ENCODE measurements around the gene TBC1D10A. TPM values are rescaled to one million over a fixed set of nuclear protein-coding genes. Genes with fewer than 3 reads are reported as not detected.

TBC1D10A gene
- total RNA-seq, 1 experiment from 2014 or later = 4.0 TPM

DNA sequence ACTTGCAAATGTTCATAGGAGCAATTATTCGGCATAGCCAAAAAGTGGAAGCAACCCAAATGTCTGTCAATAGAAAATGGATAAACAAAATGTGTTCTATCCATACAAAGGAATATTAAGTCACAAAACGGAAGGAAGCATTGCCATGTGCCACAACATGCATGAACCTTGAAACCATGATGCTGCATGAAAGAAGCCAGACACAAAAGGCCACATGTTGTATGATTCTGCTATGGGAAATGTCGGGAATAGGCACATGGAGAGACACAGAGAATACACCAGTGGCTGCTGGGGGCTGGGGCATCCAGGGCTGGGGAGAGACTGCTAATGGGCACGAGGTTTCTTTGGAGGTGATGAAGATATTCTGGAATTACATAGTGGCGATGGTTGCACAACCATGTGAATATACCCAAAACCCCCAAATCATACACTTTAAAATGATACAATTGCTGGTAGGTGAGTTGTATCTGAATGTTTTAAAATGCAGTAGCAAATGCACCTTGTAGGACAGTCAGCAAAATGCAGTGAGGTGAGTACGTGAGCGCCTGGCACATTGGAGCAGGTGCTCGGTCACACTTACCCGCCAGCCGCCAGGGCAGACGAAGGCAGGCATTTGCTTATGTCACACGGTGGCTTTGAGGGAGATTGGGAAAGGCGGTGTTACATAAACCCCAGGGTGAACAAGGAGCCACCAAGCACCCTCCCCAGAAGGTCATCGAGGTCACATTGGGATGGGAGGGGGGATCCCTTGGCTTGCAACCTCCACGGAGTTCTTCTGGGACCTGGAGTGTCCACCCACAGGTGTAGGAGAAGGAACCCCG lies 53.8 kb downstream of the TBC1D10A start:
- no peak for DNase-seq (ENCODE audit: extremely low read depth, low read depth)

GRCh38 chr22:30270832-30271231 lies 55.9 kb downstream of the TBC1D10A start:
- DNase-seq (ENCODE audit: extremely low read depth, low read depth) = no peak

DNA sequence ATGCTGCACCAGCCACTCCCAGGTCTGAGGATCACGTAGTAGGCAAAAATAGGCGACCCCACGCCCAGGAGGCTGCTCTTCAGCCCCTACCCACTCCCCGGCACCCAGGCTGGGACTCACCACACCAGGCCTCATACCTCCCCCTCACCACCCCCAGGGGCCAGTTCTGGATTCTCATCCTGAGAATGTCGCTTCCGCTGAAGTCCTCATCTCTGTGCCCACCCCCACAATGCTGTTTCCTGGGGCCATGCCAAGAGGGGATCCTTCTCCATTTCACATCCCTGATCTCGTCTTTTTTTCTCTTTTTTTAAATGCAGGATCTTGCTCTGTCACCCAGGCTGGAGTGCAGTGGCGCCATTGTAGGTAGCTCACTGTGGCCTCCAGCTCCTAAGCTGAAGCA lies 58.4 kb downstream of the TBC1D10A start:
- no peak for DNase-seq (ENCODE audit: extremely low read depth, low read depth)

DNA sequence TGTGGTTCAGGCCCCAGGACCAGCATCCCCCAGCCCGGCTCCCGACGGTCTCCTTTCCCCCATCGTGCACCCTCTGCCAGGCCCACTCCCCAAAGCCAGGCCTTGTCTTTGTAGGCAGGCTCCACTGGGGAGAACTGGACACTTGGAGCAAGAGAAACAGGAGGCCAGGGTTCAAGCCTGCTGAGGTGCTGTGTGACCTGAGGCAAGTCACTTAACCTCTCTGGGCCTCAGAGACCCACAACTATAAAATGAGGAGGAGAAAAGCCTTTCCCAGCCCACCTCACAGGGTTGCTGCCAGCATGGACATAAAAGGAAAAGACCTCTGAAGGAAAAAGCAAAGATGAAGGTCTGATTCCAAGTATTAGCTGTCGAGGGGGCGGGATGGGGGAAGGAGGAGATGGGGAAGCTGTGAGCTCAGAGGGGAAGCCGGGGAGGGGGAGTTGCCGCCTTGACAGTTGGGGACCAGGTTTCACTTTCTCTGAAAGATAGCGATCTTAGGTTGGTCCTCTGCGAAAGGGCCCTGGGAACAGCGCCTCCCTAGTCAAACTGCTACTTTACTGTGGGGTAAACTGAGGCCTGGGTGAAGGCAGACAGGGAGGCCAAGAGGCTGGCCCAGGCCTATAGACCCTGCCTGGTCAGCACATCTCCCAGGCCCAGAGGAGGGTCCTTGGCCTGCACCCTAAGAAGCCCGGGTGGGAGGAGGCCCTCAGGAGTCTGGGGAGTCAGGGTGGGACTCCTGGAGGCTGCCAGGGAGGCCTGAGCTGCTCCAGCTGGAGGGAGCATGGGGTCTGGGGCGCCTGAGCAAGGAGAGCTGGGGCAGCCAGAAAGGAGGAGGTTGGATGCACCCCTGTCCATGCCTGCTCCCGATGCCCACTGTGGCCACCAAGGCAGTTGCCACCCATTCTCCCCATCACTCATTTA lies 59.1 kb downstream of the TBC1D10A start:
- no peak for DNase-seq (ENCODE audit: extremely low read depth, low read depth)

DNA sequence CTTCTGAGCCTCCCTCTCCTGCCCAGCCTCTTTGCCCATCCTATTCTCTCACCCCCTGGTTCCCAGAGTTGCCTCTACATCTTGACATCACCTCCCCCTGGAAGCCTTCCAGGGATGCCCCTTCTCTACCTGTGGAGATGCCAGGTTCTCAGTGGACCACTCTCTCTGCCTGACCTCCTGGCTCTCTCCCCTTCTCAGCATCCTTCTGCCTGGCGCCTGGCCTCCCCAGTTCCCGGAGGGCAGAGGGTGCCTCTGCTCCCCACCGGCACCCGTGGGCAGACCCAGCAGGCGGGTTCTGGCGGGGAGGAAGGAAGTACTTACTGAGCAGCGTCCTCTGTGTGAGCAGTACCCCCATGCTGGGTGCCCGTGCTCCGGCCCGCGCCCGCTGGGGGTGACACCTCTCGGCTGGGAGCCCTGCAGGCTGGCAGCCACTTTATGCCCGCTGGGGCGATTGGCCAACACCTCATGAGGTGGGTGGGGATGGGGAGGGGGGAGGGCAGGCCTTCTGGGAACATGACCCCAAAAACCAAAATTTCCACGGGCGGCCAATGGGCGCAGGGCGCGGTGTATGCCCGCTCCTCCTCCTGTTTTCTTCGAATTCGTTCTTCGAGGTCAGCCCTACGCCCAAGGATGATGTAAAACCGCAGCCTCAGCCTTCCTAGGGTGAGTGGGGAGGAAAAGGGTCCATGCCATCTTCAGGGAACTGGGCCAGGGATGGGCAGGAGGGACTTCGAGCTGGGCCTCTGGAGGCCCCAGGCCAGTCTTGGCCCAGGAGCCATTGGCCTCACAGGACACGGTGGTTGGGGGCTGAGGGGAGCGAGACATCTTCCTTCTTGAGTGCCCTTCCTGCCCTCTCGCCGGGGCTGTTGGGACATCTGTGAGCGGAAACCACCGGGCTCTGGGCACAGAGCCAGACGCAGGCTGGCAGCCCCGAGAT lies 60.0 kb downstream of the TBC1D10A start, which contains the start of gene OSM:
OSM (minus strand) TSS at position 407 of the 937 bp plus-strand sequence; CDS start at position 355, 52 bp downstream.
- DNase-seq (ENCODE audit: extremely low read depth, low read depth) = no peak

DNA sequence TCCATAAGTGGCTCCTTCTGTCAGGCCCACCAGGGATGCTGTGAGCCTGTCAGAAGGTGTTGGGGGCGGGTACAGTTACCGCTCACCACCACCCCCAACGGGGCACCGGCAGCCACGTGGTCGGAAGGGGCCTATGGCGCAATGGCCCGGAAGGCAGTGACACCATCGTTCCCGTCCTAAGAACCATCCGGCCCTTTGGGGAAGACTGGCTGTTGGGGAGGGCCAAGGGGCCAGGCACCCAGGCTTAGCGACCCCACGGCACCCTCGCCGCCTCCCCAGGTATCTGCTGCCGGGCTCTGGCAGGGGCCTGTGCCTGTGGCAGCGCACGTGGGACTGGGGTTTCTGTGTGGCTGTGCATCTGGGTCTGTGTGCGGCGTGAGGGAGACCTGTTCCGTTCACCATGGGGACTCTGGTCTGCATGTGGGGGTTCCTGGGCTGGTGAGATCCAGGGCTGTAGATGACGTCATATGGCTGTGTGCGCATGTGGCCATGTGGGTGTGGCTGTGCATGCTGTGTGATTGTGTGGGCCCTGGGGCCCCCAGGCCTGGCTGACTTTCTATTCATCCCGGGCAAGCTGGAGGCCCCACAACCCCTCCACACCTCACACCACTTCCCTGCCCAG lies 60.8 kb downstream of the TBC1D10A start:
- no peak for DNase-seq (ENCODE audit: extremely low read depth, low read depth)

GRCh38 chr22:30265131-30265720 lies 61.5 kb downstream of the TBC1D10A start:
- DNase-seq (ENCODE audit: extremely low read depth, low read depth) = no peak

- DNase-seq (ENCODE audit: extremely low read depth, low read depth) = no peak
Measured at GRCh38 chr22:30263883-30264282, 62.9 kb downstream of the TBC1D10A start.

DNA sequence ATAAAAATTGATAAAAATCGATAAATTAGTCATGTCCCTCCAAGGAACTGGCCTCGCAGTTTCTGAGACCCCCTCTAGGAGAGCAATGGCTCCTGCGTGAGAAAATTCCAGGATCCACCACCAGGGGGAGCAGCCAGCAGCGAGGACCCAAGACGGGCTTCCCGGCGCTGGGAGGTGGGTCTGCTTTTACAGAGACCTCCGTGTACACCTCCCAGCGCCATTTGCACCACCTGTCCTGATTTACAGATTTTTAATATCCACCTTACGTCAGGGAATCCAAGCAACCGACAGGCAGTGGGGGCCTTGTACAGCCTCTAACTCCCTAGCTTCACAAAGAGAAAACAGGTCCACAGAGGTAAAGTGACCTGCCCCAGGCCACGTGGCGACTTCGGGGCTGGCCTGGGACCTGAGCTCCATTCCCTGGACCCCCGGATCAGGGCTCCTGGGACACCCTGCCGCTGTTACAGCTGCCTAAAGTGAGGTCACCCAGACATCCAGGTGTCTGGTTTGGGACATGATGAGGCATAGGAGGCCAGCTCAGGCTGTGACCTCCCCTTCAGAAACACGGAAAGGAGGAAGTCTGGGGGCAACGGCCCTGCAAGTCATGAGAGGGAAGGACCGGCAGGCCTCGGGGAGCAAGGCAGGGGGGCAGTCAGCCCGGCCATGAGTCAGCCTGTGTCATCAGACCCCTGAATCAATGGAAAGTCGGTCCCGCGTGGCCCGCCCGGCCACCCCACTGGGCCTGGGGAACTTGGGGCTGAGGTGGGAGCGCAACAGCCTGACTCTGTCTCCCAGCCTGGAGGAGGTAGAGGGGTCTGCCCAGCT lies 63.6 kb downstream of the TBC1D10A start:
- no peak for DNase-seq (ENCODE audit: extremely low read depth, low read depth)

- no peak for DNase-seq (ENCODE audit: extremely low read depth, low read depth)
Measured at GRCh38 chr22:30262112-30262511, 64.6 kb downstream of the TBC1D10A start.

- DNase-seq (ENCODE audit: extremely low read depth, low read depth) = peak; percentile 88
Measured at GRCh38 chr22:30261134-30261533, 65.6 kb downstream of the TBC1D10A start.

DNA sequence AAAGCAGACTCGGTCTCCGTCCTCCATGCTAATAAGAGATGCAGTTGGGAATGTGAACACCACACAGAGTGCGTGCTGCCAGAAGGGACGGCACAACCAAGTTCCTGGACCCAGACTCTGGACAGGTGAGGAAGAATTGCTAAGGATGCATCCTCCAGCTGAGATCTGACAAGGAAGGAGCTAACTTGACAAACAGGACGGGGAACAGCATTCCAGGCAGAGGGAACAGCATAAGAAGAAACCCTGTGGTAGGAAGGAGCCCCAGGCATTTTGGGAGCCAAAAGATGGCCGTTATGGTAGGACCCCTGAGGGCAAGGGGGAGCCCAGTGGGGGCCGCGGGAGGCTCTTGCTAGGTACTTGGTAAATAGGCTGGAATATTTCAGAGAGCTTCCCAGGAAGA lies 66.1 kb downstream of the TBC1D10A start:
- no peak for DNase-seq (ENCODE audit: extremely low read depth, low read depth)

GRCh38 chr22:30260276-30260675 lies 66.5 kb downstream of the TBC1D10A start:
- no peak for DNase-seq (ENCODE audit: extremely low read depth, low read depth)

DNA sequence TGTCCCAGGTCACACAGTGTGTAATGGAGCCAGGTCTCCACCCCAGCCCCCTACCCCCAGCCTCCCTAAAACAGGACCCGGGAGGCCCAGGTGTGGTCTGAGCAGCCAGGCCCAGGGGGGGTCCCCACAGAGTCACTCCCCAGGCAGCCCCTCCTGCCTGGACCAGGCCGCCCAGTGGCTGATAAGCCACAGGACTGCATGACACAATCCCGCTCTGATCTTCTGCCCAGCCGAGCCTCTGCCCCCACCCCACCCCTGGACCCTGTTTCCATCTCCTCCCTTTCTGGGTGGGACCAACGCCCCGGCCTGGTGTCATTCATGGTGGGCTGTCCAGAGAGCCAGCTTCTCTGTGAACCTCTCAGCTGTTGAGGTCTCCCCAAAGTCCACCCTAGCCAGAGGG lies 72.4 kb downstream of the TBC1D10A start:
- no peak for DNase-seq (ENCODE audit: extremely low read depth, low read depth)

GRCh38 chr22:30253205-30253852 lies 73.4 kb downstream of the TBC1D10A start:
- DNase-seq (ENCODE audit: extremely low read depth, low read depth) = peak; percentile 87

- no peak for DNase-seq (ENCODE audit: extremely low read depth, low read depth)
Measured at GRCh38 chr22:30252411-30253204, 74.1 kb downstream of the TBC1D10A start.

GRCh38 chr22:30251711-30252110 lies 75.0 kb downstream of the TBC1D10A start:
- no peak for DNase-seq (ENCODE audit: extremely low read depth, low read depth)
